ENCODE measurements around the gene SLC16A7.

- TF ChIP-seq POLR2A (IDR thresholded peaks at IDR 0.05; ENCODE audit: low read depth, low read length) (no peak), POLR2AphosphoS5 (IDR thresholded peaks at IDR 0.05; ENCODE audit: low read depth, low read length) (no peak), TAF1 (IDR thresholded peaks at IDR 0.05; ENCODE audit: borderline replicate concordance, low read depth, low read length) (no peak)
Measured at GRCh38 chr12:59664495-59664894, 68.7 kb downstream of the SLC16A7 start.

Measured in GM12892 (cell line).